Progenitor cell of endocrine pancreas (in vitro differentiated cells): Measurements from ENCODE around the gene STK11IP. TPM values are rescaled to one million over a fixed set of nuclear protein-coding genes. Genes with fewer than 3 reads are reported as not detected.

ENCODE experiments used
- DNase-seq: peaks from one replicate; pipeline ENCODE4 v3.0.0; 2021; ENCODE audit warnings: low spot score; ENCODE audit not compliant: unreplicated experiment
- H3K27ac Mint-ChIP-seq: 2 replicates; pipeline ENCODE4 v1.8.0; 2021; ENCODE audit warnings: mild to moderate bottlenecking, moderate library complexity, mixed read lengths
- H3K27me3 Mint-ChIP-seq: 2 replicates; pipeline ENCODE4 v1.8.0; 2021; ENCODE audit warnings: mixed read lengths
- H3K36me3 Mint-ChIP-seq: 2 replicates; pipeline ENCODE4 v1.8.0; 2022; ENCODE audit warnings: mixed read lengths; ENCODE audit not compliant: insufficient read depth
- H3K4me1 Mint-ChIP-seq: 2 replicates; pipeline ENCODE4 v1.8.0; 2021; ENCODE audit warnings: low read depth, mixed read lengths
- H3K4me3 Mint-ChIP-seq: 2 replicates; pipeline ENCODE4 v1.8.0; 2021; ENCODE audit warnings: low read depth, mild to moderate bottlenecking, moderate library complexity, mixed read lengths
- H3K9me3 Mint-ChIP-seq: 2 replicates; pipeline ENCODE4 v1.8.0; 2021; ENCODE audit warnings: low read depth, mixed read lengths
- CTCF ChIP-seq: fragments of 200-600 bp; sonication (generic); IDR thresholded peaks from one replicate; pipeline ENCODE4 v1.5.0; 2021; ENCODE audit warnings: antibody characterized with exemption, mild to moderate bottlenecking; ENCODE audit not compliant: unreplicated experiment
- total RNA-seq: library from RNA; stranded (reverse); gene quantifications from 2 replicates; pipeline ENCODE4 v1.2.1, GENCODE V29; 2021

STK11IP gene
- total RNA-seq, 1 donor from 2014 or later = 39.7 TPM

GRCh38 chr2:219629976-219630695, 32.5 kb downstream of the STK11IP start:
- Mint-ChIP-seq H3K27me3 (peaks cover 7% of the 10 kb centered on the region), H3K9me3 (no peaks in the 10 kb centered on the region), H3K27ac (no peak overlapping the region), H3K4me1 (peaks cover 6% of the 10 kb centered on the region), H3K4me3 (no peak overlapping the region), H3K36me3 (peaks cover 2% of the 10 kb centered on the region)
- TF ChIP-seq CTCF = no peak
- DNase-seq = no peak

GRCh38 chr2:219630770-219631405, 33.2 kb downstream of the STK11IP start:
- no peak overlapping the region for H3K27ac Mint-ChIP-seq
- peaks cover 2% of the 10 kb centered on the region for H3K36me3 Mint-ChIP-seq
- no peak for DNase-seq
- H3K4me1 Mint-ChIP-seq = peaks cover 6% of the 10 kb centered on the region
- H3K9me3 Mint-ChIP-seq = no peaks in the 10 kb centered on the region
- TF ChIP-seq CTCF = no peak
- no peak overlapping the region for H3K4me3 Mint-ChIP-seq
- peaks cover 7% of the 10 kb centered on the region for H3K27me3 Mint-ChIP-seq

- H3K27ac Mint-ChIP-seq = no peak overlapping the region
- H3K9me3 Mint-ChIP-seq = no peaks in the 10 kb centered on the region
- no peak for DNase-seq
- H3K27me3 Mint-ChIP-seq = peaks cover 5% of the 10 kb centered on the region
- peaks cover 2% of the 10 kb centered on the region for H3K36me3 Mint-ChIP-seq
- peaks cover 6% of the 10 kb centered on the region for H3K4me1 Mint-ChIP-seq
- no peak for TF ChIP-seq CTCF
- no peak overlapping the region for H3K4me3 Mint-ChIP-seq
Observed at GRCh38 chr2:219631406-219631891, 33.8 kb downstream of the STK11IP start.

- no peak for TF ChIP-seq CTCF
- H3K4me1 Mint-ChIP-seq = no peaks in the 10 kb centered on the region
- H3K4me3 Mint-ChIP-seq = no peak overlapping the region
- no peaks in the 10 kb centered on the region for H3K27me3 Mint-ChIP-seq
- no peaks in the 10 kb centered on the region for H3K9me3 Mint-ChIP-seq
- peaks cover 2% of the 10 kb centered on the region for H3K36me3 Mint-ChIP-seq
- H3K27ac Mint-ChIP-seq = no peak overlapping the region
- no peak for DNase-seq
Observed at GRCh38 chr2:219631904-219632759, 34.5 kb downstream of the STK11IP start.

GRCh38 chr2:219632760-219633105, 35.1 kb downstream of the STK11IP start:
- no peak for TF ChIP-seq CTCF
- Mint-ChIP-seq H3K4me1 (no peaks in the 10 kb centered on the region), H3K4me3 (no peak overlapping the region), H3K27me3 (no peaks in the 10 kb centered on the region), H3K27ac (no peak overlapping the region), H3K9me3 (no peaks in the 10 kb centered on the region), H3K36me3 (peaks cover 2% of the 10 kb centered on the region)
- DNase-seq = no peak
